Ishikawa (cell line): ENCODE measurements around the gene ATF1.

Experiments
- CEBPB ChIP-seq: IDR thresholded peaks from 2 replicates; pipeline ENCODE4 v1.6.1; 2012
- CREB1 ChIP-seq: IDR thresholded peaks from 2 replicates; pipeline ENCODE4 v1.6.1; 2012; ENCODE audit warnings: low read depth
- EGR1 ChIP-seq: IDR thresholded peaks from 2 replicates; pipeline ENCODE4 v1.6.1; 2012
- EP300 ChIP-seq: IDR thresholded peaks from 2 replicates; pipeline ENCODE4 v1.6.1; 2012; ENCODE audit warnings: borderline replicate concordance
- FOXM1 ChIP-seq: IDR thresholded peaks from 2 replicates; pipeline ENCODE4 v1.6.1; 2012; ENCODE audit warnings: low read depth, borderline replicate concordance
- NFIC ChIP-seq: IDR thresholded peaks from 2 replicates; pipeline ENCODE4 v1.6.1; 2012
- RAD21 ChIP-seq: IDR thresholded peaks from 2 replicates; pipeline ENCODE4 v1.6.1; 2012; ENCODE audit warnings: low read depth
- TAF1 ChIP-seq: IDR thresholded peaks from 2 replicates; pipeline ENCODE4 v1.6.1; 2012; ENCODE audit warnings: low read depth, mild to moderate bottlenecking
- TCF12 ChIP-seq: IDR thresholded peaks from 2 replicates; pipeline ENCODE4 v1.6.1; 2012; ENCODE audit warnings: low read depth
- TEAD4 ChIP-seq: IDR thresholded peaks from 2 replicates; pipeline ENCODE4 v1.6.1; 2012
- YY1 ChIP-seq: IDR thresholded peaks from 2 replicates; pipeline ENCODE4 v1.6.1; 2012; ENCODE audit warnings: low read depth
- ZBTB7A ChIP-seq: IDR thresholded peaks from 2 replicates; pipeline ENCODE4 v1.6.1; 2012; ENCODE audit warnings: low read depth
- TF ChIP-seq, protein P1 (sequence below): IDR thresholded peaks from 2 replicates; pipeline ENCODE4 v1.6.1; 2012
- TF ChIP-seq, protein P2 (sequence below): IDR thresholded peaks from 2 replicates; pipeline ENCODE4 v1.6.1; 2012; ENCODE audit warnings: low read depth, mild to moderate bottlenecking
- TF ChIP-seq, protein P3 (sequence below): IDR thresholded peaks from 2 replicates; pipeline ENCODE4 v1.6.1; 2012

ATF1 gene

DNA sequence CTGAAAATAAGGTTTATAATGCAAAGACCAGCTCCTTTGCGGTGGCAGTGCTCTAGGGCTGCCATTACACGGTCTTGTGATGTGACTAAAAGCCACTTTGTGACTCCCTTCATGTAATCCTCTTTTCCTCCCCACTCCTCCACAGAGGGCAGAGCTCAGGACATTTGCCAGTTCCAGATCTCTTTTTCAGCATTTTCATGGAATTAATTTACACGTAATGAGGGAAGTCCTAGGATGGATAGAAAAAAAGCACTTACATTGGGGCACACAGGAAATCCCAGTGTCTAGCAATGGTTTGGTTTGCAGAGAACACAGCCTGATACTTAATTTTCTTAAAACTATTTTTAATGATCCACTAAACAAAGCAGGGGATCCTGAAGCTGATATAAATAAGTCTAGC is 17.5 kb upstream of the ATF1 start:
- TF ChIP-seq CREB1 (no peak), TAF1 (no peak), YY1 (no peak), EP300 (no peak), TEAD4 (no peak), FOXM1 (no peak), TCF12 (no peak), RAD21 (no peak), EGR1 (no peak), ZBTB7A (no peak)
- TF ChIP-seq, protein P1, sequence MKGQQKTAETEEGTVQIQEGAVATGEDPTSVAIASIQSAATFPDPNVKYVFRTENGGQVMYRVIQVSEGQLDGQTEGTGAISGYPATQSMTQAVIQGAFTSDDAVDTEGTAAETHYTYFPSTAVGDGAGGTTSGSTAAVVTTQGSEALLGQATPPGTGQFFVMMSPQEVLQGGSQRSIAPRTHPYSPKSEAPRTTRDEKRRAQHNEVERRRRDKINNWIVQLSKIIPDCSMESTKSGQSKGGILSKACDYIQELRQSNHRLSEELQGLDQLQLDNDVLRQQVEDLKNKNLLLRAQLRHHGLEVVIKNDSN = no peak

DNA sequence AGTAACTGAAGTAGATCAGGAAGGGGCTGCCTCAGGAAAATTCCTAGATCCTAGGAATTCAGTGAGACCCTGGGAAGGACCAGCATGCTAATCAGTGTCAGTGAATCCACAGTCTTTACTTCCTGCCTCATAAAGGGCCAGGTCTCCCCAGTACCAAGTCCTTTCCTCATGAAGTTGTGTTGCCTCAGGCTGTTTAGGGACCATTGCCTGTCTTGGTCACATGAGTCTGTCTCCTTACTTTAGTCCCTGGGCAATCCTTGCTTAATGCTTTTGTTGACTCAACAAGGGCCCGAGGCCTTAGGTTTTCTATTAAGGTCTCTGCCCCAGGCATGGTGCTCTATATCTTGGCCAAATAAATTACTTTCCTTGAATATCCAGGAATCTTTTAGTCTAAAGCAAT is 16.1 kb upstream of the ATF1 start:
- TF ChIP-seq NFIC (no peak), EP300 (no peak)

DNA sequence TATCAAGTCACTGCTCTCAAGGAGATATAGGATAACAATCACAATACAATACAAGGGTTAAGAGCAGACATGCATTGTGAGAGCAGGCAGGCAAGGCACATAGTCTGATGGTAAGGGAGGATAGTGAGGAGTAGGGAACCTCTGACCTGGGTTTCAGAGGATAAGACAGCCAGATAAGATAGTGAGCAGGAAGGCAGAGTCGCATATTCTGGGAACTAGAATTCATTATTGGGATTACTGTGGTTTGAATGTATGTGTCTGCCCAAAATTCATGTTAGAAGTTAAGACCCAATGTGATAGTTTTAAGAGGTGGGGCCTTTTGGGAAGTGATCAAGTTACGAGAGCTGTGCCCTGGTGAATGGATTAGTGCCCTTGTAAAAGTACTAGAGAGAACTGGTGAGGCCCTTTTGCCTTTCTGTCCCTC is 14.4 kb upstream of the ATF1 start:
- no peak for TF ChIP-seq CEBPB
- TF ChIP-seq YY1 = no peak
- TF ChIP-seq EP300 = no peak
- TF ChIP-seq NFIC = no peak
- TF ChIP-seq EGR1 = no peak
- TF ChIP-seq TEAD4 = no peak
- TF ChIP-seq, protein P2, sequence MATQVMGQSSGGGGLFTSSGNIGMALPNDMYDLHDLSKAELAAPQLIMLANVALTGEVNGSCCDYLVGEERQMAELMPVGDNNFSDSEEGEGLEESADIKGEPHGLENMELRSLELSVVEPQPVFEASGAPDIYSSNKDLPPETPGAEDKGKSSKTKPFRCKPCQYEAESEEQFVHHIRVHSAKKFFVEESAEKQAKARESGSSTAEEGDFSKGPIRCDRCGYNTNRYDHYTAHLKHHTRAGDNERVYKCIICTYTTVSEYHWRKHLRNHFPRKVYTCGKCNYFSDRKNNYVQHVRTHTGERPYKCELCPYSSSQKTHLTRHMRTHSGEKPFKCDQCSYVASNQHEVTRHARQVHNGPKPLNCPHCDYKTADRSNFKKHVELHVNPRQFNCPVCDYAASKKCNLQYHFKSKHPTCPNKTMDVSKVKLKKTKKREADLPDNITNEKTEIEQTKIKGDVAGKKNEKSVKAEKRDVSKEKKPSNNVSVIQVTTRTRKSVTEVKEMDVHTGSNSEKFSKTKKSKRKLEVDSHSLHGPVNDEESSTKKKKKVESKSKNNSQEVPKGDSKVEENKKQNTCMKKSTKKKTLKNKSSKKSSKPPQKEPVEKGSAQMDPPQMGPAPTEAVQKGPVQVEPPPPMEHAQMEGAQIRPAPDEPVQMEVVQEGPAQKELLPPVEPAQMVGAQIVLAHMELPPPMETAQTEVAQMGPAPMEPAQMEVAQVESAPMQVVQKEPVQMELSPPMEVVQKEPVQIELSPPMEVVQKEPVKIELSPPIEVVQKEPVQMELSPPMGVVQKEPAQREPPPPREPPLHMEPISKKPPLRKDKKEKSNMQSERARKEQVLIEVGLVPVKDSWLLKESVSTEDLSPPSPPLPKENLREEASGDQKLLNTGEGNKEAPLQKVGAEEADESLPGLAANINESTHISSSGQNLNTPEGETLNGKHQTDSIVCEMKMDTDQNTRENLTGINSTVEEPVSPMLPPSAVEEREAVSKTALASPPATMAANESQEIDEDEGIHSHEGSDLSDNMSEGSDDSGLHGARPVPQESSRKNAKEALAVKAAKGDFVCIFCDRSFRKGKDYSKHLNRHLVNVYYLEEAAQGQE = no peak
- TF ChIP-seq TAF1 = no peak
- no peak for TF ChIP-seq ZBTB7A
- TF ChIP-seq, protein P1 = no peak
- no peak for TF ChIP-seq FOXM1
- no peak for TF ChIP-seq CREB1
- TF ChIP-seq, protein P3, sequence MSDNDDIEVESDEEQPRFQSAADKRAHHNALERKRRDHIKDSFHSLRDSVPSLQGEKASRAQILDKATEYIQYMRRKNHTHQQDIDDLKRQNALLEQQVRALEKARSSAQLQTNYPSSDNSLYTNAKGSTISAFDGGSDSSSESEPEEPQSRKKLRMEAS = no peak
- TF ChIP-seq TCF12 = no peak
- TF ChIP-seq RAD21 = no peak

DNA sequence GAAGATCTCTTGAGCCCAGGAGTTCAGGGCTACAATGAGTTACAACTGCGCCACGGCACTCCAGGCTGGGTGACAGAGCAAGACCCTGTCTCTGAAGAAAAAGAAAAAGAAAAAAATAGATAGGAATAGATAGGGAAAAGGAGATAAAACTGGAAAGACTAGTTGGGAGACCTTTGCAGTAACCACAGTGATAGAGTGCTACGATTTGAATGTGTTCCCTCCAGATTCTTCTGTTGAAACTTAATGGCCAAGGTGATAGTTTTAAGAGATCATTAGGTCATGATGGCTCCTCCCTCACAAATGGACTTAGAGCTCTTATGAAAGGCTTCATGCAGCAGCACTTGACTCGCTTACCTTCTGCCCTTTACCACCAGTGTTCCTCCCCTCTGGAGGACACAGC is 13.5 kb upstream of the ATF1 start:
- TF ChIP-seq FOXM1 (no peak), CEBPB (no peak), YY1 (no peak), ZBTB7A (no peak), TAF1 (no peak), TCF12 (no peak), EGR1 (no peak), RAD21 (no peak), NFIC (no peak), CREB1 (no peak), EP300 (no peak), TEAD4 (no peak)
- TF ChIP-seq, protein P1 = no peak
- TF ChIP-seq, protein P3 = no peak
- TF ChIP-seq, protein P2 = no peak

DNA sequence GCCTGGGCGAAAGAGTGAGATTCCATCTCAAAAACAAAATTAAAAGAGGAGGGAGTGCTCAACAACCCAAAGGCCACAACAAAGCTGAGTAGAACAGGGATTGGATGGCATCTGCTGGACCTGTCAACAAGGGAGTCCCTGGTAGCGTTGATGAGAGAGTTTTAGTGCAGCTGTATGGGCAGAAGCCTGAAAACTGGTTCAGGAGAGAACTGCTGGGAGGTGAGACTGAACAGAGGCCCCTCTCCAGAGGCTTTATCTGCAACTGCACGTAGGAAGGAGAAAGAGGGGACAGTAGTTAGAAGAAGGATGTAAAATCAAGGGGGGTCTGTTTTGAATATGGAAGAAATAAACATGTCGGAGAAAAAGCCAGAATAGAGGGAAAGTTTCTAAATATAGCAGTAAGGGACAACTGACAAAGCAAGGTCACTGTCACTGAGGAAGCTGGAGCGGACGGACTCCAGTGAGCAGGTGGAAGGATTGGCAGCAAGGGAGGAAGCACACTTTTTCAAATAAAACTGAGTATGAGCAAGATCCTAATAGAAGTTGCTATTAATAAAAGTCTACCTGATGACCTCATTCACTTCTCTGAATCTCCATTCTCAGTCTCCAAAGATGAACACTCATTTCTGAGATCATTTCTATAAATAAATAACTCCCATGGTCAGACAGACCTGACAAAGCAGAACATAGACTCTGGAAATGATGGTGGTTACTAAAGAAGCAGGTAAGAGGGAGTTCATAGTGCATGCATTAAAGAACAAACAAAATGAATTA is 11.8 kb upstream of the ATF1 start:
- TF ChIP-seq CEBPB (no peak), NFIC (no peak), CREB1 (no peak), FOXM1 (no peak), TCF12 (no peak), ZBTB7A (no peak), RAD21 (no peak), TAF1 (no peak), YY1 (no peak), EP300 (no peak), EGR1 (no peak), TEAD4 (no peak)
- TF ChIP-seq, protein P3 = no peak
- TF ChIP-seq, protein P2 = no peak
- TF ChIP-seq, protein P1 = no peak
